Kidney (tissue), 22 donors: ENCODE results near the gene PADI4. TPM values are rescaled to one million over a fixed set of nuclear protein-coding genes. Genes with fewer than 3 reads are reported as not detected.

Experiments used
- DNase-seq, 5 donors: peaks; one replicate each; pipeline ENCODE4 v3.0.0-alpha.2; 2013 to 2020
- FAIRE-seq: peaks from 2 replicates; lab custom pipeline; 2012; peaks lifted over from hg19 to GRCh38; lab: Jason Lieb, UNC
- H3K27ac ChIP-seq, 2 donors: one replicate each; pipeline ENCODE4 v1.7.0; 2013; ENCODE audit warnings: low read depth in 2 of 2, low read length in 2 of 2, inconsistent platforms in 1 of 2
- H3K27me3 ChIP-seq: one replicate; pipeline ENCODE4 v1.7.1; 2013; ENCODE audit warnings: low read length, inconsistent platforms; ENCODE audit not compliant: control insufficient read depth, insufficient read depth
- H3K36me3 ChIP-seq, 3 donors: one replicate each; pipeline versions ENCODE4 v1.7.0 to v1.7.1; 2013; ENCODE audit warnings: low read length in 3 of 3, control low read depth in 1 of 3, inconsistent platforms in 1 of 3; ENCODE audit not compliant: insufficient read depth in 3 of 3, control insufficient read depth in 2 of 3
- H3K4me1 ChIP-seq, 3 donors: one replicate each; pipeline versions ENCODE4 v1.7.0 to v1.7.1; 2013; ENCODE audit warnings: low read length in 3 of 3, inconsistent platforms in 1 of 3, low read depth in 1 of 3; ENCODE audit not compliant: control insufficient read depth in 2 of 3, insufficient read depth in 2 of 3
- H3K4me3 ChIP-seq, 3 donors: one replicate each; pipeline versions ENCODE4 v1.7.0 to v1.8.1; 2013; ENCODE audit warnings: low read length in 3 of 3, control low read depth in 1 of 3, inconsistent platforms in 1 of 3
- H3K9ac ChIP-seq, 3 donors: one replicate each; pipeline versions ENCODE4 v1.7.0 to v1.7.1; 2013; ENCODE audit warnings: low read length in 3 of 3, control low read depth in 1 of 3, inconsistent platforms in 1 of 3
- H3K9me3 ChIP-seq, 3 donors: one replicate each; pipeline versions ENCODE4 v1.7.0 to v1.7.1; 2013; ENCODE audit warnings: low read length in 3 of 3, control low read depth in 1 of 3, inconsistent platforms in 1 of 3; ENCODE audit not compliant: control insufficient read depth in 2 of 3, insufficient read depth in 1 of 3
- intact Hi-C: fragments of 100-400 bp; cut with DNase I; formaldehyde crosslinking; loops from one replicate; pipeline ENCODE4 v1.11.1; 2022
- long read RNA-seq, 10 donors: library from polyadenylated mRNA in 1 of 10; unstranded in 1 of 10; transcript quantifications; one replicate each; pipeline ENCODE4 v2.0.0 and lab custom pipeline, GENCODE V29; 2021 to 2026
- polyA plus RNA-seq: library from polyadenylated mRNA; stranded (reverse); fragments of 350-450 nt; fragmentation: Illumina TruSeq; extraction: RNeasy Lipid Tissue Mini Kit (QIAGEN cat#74804); gene quantifications from one replicate; pipeline ENCODE4 v1.2.3, GENCODE V29; 2014; ENCODE audit warnings: low read depth, low replicate concordance; ENCODE audit not compliant: insufficient read depth
- total RNA-seq: library from RNA; stranded (reverse); fragmentation: NEBNext Ultra II Directional; extraction: Animal tissue kit (Norgen Biotek cat#: 25700); gene quantifications from one replicate; pipeline ENCODE4 v1.2.1, GENCODE V29; 2021
- TF ChIP-seq, protein P1 (sequence below): IDR thresholded peaks from 3 replicates; pipeline ENCODE4 v1.5.1; 2012; ENCODE audit warnings: mild to moderate bottlenecking, moderate library complexity, borderline replicate concordance; ENCODE audit not compliant: insufficient read depth; ENCODE audit errors: extremely low read depth
- donor health status: control.
- donor health status: control.
- donor health status: control.
- donor health status: control.
- donor health status: control.
- donor health status: DM: yes; HTN: yes; CAD: no.
- donor health status: Normal renal cell carcinoma (clear cell type).

The PADI4 gene, protein sequence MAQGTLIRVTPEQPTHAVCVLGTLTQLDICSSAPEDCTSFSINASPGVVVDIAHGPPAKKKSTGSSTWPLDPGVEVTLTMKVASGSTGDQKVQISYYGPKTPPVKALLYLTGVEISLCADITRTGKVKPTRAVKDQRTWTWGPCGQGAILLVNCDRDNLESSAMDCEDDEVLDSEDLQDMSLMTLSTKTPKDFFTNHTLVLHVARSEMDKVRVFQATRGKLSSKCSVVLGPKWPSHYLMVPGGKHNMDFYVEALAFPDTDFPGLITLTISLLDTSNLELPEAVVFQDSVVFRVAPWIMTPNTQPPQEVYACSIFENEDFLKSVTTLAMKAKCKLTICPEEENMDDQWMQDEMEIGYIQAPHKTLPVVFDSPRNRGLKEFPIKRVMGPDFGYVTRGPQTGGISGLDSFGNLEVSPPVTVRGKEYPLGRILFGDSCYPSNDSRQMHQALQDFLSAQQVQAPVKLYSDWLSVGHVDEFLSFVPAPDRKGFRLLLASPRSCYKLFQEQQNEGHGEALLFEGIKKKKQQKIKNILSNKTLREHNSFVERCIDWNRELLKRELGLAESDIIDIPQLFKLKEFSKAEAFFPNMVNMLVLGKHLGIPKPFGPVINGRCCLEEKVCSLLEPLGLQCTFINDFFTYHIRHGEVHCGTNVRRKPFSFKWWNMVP
- total RNA-seq (0.35 TPM), polyA plus RNA-seq (not detected)
- long read RNA-seq, donor 1, result 0 reads
- long read RNA-seq, donor 2, result 0 reads
- long read RNA-seq, donor 3, result 0 reads
- long read RNA-seq, donor 4, partial matches to known transcripts, result 0 of 1 reads
- long read RNA-seq, donor 4, other reads (novel, unspliced or antisense), result 0 of 1 reads
- long read RNA-seq, donor 5, result 0 reads
- long read RNA-seq, donor 6, result 0 reads
- long read RNA-seq, donor 7, partial matches to known transcripts, result 1 of 1 reads
- long read RNA-seq, donor 7, other reads (novel, unspliced or antisense), result 0 of 1 reads
- long read RNA-seq, donor 8, result 0 reads
- long read RNA-seq, donor 9, result 0 reads
- long read RNA-seq, donor 10, result 0 reads

GRCh38 chr1:17307946-17308345, at the start of gene PADI4:
Gene PADI4, plus strand, starts transcription at chr1:17308197. Its CDS starts 26 bp downstream, at chr1:17308223.
- no peaks in the 10 kb centered on the region for H3K4me1 ChIP-seq
- no peak within 1 kb of the TSS for H3K27ac ChIP-seq
- no peak within 1 kb of the TSS for H3K4me3 ChIP-seq
- H3K9ac ChIP-seq, result no peak within 1 kb of the TSS
- TF ChIP-seq, protein P1, sequence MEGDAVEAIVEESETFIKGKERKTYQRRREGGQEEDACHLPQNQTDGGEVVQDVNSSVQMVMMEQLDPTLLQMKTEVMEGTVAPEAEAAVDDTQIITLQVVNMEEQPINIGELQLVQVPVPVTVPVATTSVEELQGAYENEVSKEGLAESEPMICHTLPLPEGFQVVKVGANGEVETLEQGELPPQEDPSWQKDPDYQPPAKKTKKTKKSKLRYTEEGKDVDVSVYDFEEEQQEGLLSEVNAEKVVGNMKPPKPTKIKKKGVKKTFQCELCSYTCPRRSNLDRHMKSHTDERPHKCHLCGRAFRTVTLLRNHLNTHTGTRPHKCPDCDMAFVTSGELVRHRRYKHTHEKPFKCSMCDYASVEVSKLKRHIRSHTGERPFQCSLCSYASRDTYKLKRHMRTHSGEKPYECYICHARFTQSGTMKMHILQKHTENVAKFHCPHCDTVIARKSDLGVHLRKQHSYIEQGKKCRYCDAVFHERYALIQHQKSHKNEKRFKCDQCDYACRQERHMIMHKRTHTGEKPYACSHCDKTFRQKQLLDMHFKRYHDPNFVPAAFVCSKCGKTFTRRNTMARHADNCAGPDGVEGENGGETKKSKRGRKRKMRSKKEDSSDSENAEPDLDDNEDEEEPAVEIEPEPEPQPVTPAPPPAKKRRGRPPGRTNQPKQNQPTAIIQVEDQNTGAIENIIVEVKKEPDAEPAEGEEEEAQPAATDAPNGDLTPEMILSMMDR, result no peak
- no peaks in the 10 kb centered on the region for H3K36me3 ChIP-seq
- FAIRE-seq (no peak), DNase-seq (no peak)
- H3K27me3 ChIP-seq, result no peaks in the 10 kb centered on the region
- H3K9me3 ChIP-seq, result no peaks in the 10 kb centered on the region
- intact Hi-C loops, result no loop called here

DNA sequence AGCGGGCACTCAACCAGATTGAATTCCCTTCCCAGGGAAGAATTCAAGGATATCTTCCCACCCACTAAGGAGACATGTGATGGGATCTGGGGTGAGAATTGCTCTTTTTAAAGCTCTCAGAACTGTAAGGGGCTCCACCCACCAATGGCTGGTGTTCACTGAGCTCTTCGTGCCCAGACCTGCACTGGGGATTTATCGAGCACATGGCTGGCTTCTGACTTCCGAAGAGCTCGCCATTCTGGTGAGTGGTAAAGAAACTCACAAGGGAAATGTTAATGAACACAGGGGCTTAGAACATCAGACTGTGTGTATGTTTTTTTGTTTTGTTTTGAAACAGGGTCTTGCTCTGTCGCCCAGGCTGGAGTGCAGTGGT, 49.3 kb upstream of the PADI4 start:
- intact Hi-C loops, result no loop called here
- no peak overlapping the region for H3K4me3 ChIP-seq

DNA sequence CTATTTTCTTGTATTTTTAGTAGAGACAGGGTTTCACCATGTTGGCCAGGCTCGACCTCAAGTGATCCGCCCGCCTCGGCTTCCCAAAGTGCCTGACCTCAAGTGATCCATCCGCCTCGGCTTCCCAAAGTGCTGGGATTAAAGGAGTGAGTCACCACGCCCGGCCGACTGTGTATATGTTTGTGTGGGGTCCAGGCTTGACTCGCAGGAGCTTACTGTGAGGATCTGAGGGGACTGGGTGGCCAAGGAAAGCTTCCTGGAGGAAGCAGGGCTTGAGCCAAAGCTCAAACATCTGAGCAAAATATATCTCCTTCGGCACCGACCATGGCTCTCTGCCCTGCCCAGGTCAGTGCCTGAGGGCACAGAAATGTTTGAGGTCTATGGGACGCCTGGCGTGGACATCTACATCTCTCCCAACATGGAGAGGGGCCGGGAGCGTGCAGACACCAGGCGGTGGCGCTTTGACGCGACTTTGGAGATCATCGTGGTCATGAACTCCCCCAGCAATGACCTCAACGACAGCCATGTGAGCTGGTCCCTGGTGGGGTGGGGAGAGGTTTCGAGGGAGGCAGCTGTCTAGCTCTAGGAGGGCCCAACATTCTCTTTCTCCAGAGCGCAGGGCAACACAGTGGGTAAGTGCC, 48.6 kb upstream of the PADI4 start:
- no peak overlapping the region for H3K4me3 ChIP-seq
- intact Hi-C loops, result no loop called here
- H3K9ac ChIP-seq, result no peak overlapping the region
- no peak for FAIRE-seq
- no peak overlapping the region for H3K27ac ChIP-seq
- peaks cover 0 to 3% (median 0%) of the 10 kb centered on the region in 3 donors for H3K9me3 ChIP-seq
- no peaks in the 10 kb centered on the region for H3K4me1 ChIP-seq
- H3K36me3 ChIP-seq, result no peaks in the 10 kb centered on the region
- DNase-seq, result no peak
- H3K27me3 ChIP-seq, result no peaks in the 10 kb centered on the region
- TF ChIP-seq, protein P1, result no peak

More for the DNA sequence above, 49.3 kb upstream of the PADI4 start:
- peaks cover 0 to 3% (median 0%) of the 10 kb centered on the region in 3 donors for H3K9me3 ChIP-seq
- no peak overlapping the region for H3K9ac ChIP-seq
- H3K4me1 ChIP-seq, result no peaks in the 10 kb centered on the region
- FAIRE-seq, result no peak
- H3K27ac ChIP-seq, result no peak overlapping the region
- H3K36me3 ChIP-seq, result no peaks in the 10 kb centered on the region
- DNase-seq, result no peak
- TF ChIP-seq, protein P1, result no peak
- no peaks in the 10 kb centered on the region for H3K27me3 ChIP-seq
